Activated CD4-positive, alpha-beta T cell treated with anti-CD3 and anti-CD28 coated beads, Interleukin-2, amount 10 ng/mL, durations not matched to agents 7 days and 5 days (primary cell): ENCODE data around the gene CAPN12. TPM values are rescaled to one million over a fixed set of nuclear protein-coding genes. Genes with fewer than 3 reads are reported as not detected.
"Not testable (repeated sequence)": the region's sequence is repeated elsewhere in the genome, so short reads cannot be mapped to it uniquely, and the experiment has no call there.

Experiments
- CTCF ChIA-PET: fragments of 350-600 bp; sonication (Branson Sonifier 250); formaldehyde crosslinking; loops from one replicate; lab custom pipeline; 2021; ENCODE audit warnings: antibody characterized with exemption; lab: Charles Lee
- POLR2A ChIA-PET: fragments of 350-600 bp; sonication (Branson Sonifier 250); formaldehyde crosslinking; loops from one replicate; lab custom pipeline; 2021; ENCODE audit warnings: antibody characterized with exemption; lab: Charles Lee
- DNase-seq: peaks from one replicate; pipeline ENCODE4 v3.0.0-alpha.2; 2020
- H3K27ac Mint-ChIP-seq: one replicate; pipeline ENCODE4 v1.8.0; 2021; ENCODE audit warnings: mild to moderate bottlenecking, moderate library complexity, mixed read lengths
- H3K27me3 Mint-ChIP-seq: one replicate; pipeline ENCODE4 v1.8.0; 2021; ENCODE audit warnings: mixed read lengths
- H3K36me3 Mint-ChIP-seq: one replicate; pipeline ENCODE4 v1.8.0; 2021; ENCODE audit warnings: low read depth, mixed read lengths
- H3K4me1 Mint-ChIP-seq: one replicate; pipeline ENCODE4 v1.8.0; 2021; ENCODE audit warnings: mixed read lengths
- H3K4me3 Mint-ChIP-seq: one replicate; pipeline ENCODE4 v1.8.0; 2021; ENCODE audit warnings: mild to moderate bottlenecking, moderate library complexity, mixed read lengths
- H3K9me3 Mint-ChIP-seq: one replicate; pipeline ENCODE4 v1.8.0; 2021; ENCODE audit warnings: mixed read lengths
- total RNA-seq, 2 experiments: library from RNA; stranded (reverse); gene quantifications; one replicate each; pipeline ENCODE4 v1.2.3, GENCODE V29; 2021

Gene CAPN12
- total RNA-seq, 2 experiments from 2014 or later, result 3.5 to 3.7 TPM

GRCh38 chr19:38782212-38782611 is 37.9 kb upstream of the CAPN12 start:
- H3K36me3 Mint-ChIP-seq, POLR2A ChIA-PET, DNase-seq, H3K27ac Mint-ChIP-seq, H3K9me3 Mint-ChIP-seq, H3K4me3 Mint-ChIP-seq, H3K4me1 Mint-ChIP-seq: not testable (repeated sequence)
- CTCF ChIA-PET, result interaction anchor here (1.3 to 2.2 kb wide), 3 partner anchors 9 to 34 kb away, joined by 3 to 6 read pairs (median 3); partner anchors contain the start of gene LGALS7
- H3K27me3 Mint-ChIP-seq, result peaks cover 15% of the 10 kb centered on the region

- Mint-ChIP-seq H3K27ac (no peak overlapping the region), H3K36me3 (no peaks in the 10 kb centered on the region), H3K27me3 (peaks cover 15% of the 10 kb centered on the region), H3K4me1 (peaks cover 3% of the 10 kb centered on the region), H3K4me3 (no peak overlapping the region), H3K9me3 (no peaks in the 10 kb centered on the region)
- CTCF ChIA-PET, result interaction anchor here (2.2 kb wide), 1 partner anchor 11 kb away, joined by 6 read pairs; no protein-coding TSS in a partner anchor
- DNase-seq, result no peak
- POLR2A ChIA-PET, result no interaction called here
Measured at GRCh38 chr19:38781058-38781457, 36.8 kb upstream of the CAPN12 start.

GRCh38 chr19:38780443-38780842 is 36.2 kb upstream of the CAPN12 start:
- CTCF ChIA-PET, result no interaction called here
- Mint-ChIP-seq H3K4me3 (no peak overlapping the region), H3K9me3 (no peaks in the 10 kb centered on the region), H3K27me3 (peaks cover 15% of the 10 kb centered on the region), H3K36me3 (no peaks in the 10 kb centered on the region), H3K27ac (no peak overlapping the region), H3K4me1 (peaks cover 3% of the 10 kb centered on the region)
- DNase-seq, result no peak
- POLR2A ChIA-PET, result no interaction called here

GRCh38 chr19:38778733-38779132 is 34.5 kb upstream of the CAPN12 start:
- H3K36me3 Mint-ChIP-seq, result no peaks in the 10 kb centered on the region
- peaks cover 15% of the 10 kb centered on the region for H3K27me3 Mint-ChIP-seq
- DNase-seq, result no peak
- H3K4me1 Mint-ChIP-seq, result peaks cover 1% of the 10 kb centered on the region
- POLR2A ChIA-PET, result no interaction called here
- no peak overlapping the region for H3K4me3 Mint-ChIP-seq
- no peak overlapping the region for H3K27ac Mint-ChIP-seq
- no peaks in the 10 kb centered on the region for H3K9me3 Mint-ChIP-seq
- CTCF ChIA-PET, result interaction anchor here (0.6 kb wide), 1 partner anchor 35 kb away, joined by 4 read pairs; no protein-coding TSS in a partner anchor

GRCh38 chr19:38774181-38774950 is 30.1 kb upstream of the CAPN12 start:
- Mint-ChIP-seq H3K4me3 (no peak overlapping the region), H3K27me3 (peaks cover 5% of the 10 kb centered on the region), H3K4me1 (peaks cover 4% of the 10 kb centered on the region), H3K27ac (no peak overlapping the region), H3K9me3 (no peaks in the 10 kb centered on the region), H3K36me3 (no peaks in the 10 kb centered on the region)
- no peak for DNase-seq
- CTCF ChIA-PET, result no interaction called here
- POLR2A ChIA-PET, result no interaction called here

GRCh38 chr19:38773469-38774177 is 29.3 kb upstream of the CAPN12 start, which contains the start of gene LGALS7:
LGALS7 (minus strand) TSS chr19:38773517; CDS start chr19:38773492, 25 bp downstream.
- Mint-ChIP-seq H3K9me3 (no peaks in the 10 kb centered on the region), H3K36me3 (no peaks in the 10 kb centered on the region), H3K4me1 (peaks cover 7% of the 10 kb centered on the region), H3K27ac (no peak within 1 kb of the TSS), H3K4me3 (no peak within 1 kb of the TSS), H3K27me3 (peaks cover 2% of the 10 kb centered on the region)
- DNase-seq, result no peak
- ChIA-PET CTCF (interaction anchor here (0.7 kb wide), 1 partner anchor 9 kb away, joined by 3 read pairs; no protein-coding TSS in a partner anchor), POLR2A (no interaction called here)

- DNase-seq, H3K4me3 Mint-ChIP-seq, H3K36me3 Mint-ChIP-seq, CTCF ChIA-PET, H3K27ac Mint-ChIP-seq, H3K4me1 Mint-ChIP-seq, POLR2A ChIA-PET, H3K9me3 Mint-ChIP-seq, H3K27me3 Mint-ChIP-seq: not testable (repeated sequence)
Measured at GRCh38 chr19:38771569-38771968, 27.3 kb upstream of the CAPN12 start.

- POLR2A ChIA-PET, CTCF ChIA-PET, H3K9me3 Mint-ChIP-seq, H3K36me3 Mint-ChIP-seq, H3K27ac Mint-ChIP-seq, DNase-seq, H3K4me3 Mint-ChIP-seq, H3K4me1 Mint-ChIP-seq, H3K27me3 Mint-ChIP-seq: not testable (repeated sequence)
Measured at GRCh38 chr19:38770949-38771275, 26.6 kb upstream of the CAPN12 start.

GRCh38 chr19:38770228-38770948 is 26.1 kb upstream of the CAPN12 start:
- POLR2A ChIA-PET, H3K27ac Mint-ChIP-seq, H3K9me3 Mint-ChIP-seq, H3K4me1 Mint-ChIP-seq, DNase-seq, H3K27me3 Mint-ChIP-seq, H3K36me3 Mint-ChIP-seq, H3K4me3 Mint-ChIP-seq: not testable (repeated sequence)
- CTCF ChIA-PET, result interaction anchor here (0.7 to 1.6 kb wide), 22 partner anchors 9 to 153 kb away, joined by 3 to 10 read pairs (median 4); partner anchors contain the start of gene MAP4K1

GRCh38 chr19:38769635-38770211 is 25.4 kb upstream of the CAPN12 start:
- ChIA-PET POLR2A (interaction anchor here (1.2 kb wide), 1 partner anchor 9 kb away, joined by 3 read pairs; no protein-coding TSS in a partner anchor), CTCF (interaction anchor here (0.6 to 1.6 kb wide), 31 partner anchors 8 to 161 kb away, joined by 3 to 10 read pairs (median 3); partner anchors contain the start of genes MAP4K1, MRPS12 and SARS2)
- Mint-ChIP-seq H3K27ac (peak overlapping the region; percentile 84), H3K36me3 (no peaks in the 10 kb centered on the region), H3K9me3 (no peaks in the 10 kb centered on the region), H3K4me1 (peaks cover 9% of the 10 kb centered on the region), H3K4me3 (peak overlapping the region; percentile 57), H3K27me3 (peaks cover 2% of the 10 kb centered on the region)
- DNase-seq, result peak; percentile 91

- ChIA-PET CTCF (no interaction called here), POLR2A (no interaction called here)
- H3K4me3 Mint-ChIP-seq, result no peak overlapping the region
- peaks cover 10% of the 10 kb centered on the region for H3K4me1 Mint-ChIP-seq
- H3K27ac Mint-ChIP-seq, result no peak overlapping the region
- H3K36me3 Mint-ChIP-seq, result no peaks in the 10 kb centered on the region
- DNase-seq, result no peak
- peaks cover 2% of the 10 kb centered on the region for H3K27me3 Mint-ChIP-seq
- H3K9me3 Mint-ChIP-seq, result no peaks in the 10 kb centered on the region
Measured at GRCh38 chr19:38766276-38767047, 22.2 kb upstream of the CAPN12 start.

- Mint-ChIP-seq H3K27ac (no peak overlapping the region), H3K4me3 (no peak overlapping the region), H3K4me1 (peaks cover 11% of the 10 kb centered on the region), H3K27me3 (peaks cover 2% of the 10 kb centered on the region), H3K36me3 (no peaks in the 10 kb centered on the region), H3K9me3 (no peaks in the 10 kb centered on the region)
- no peak for DNase-seq
- POLR2A ChIA-PET, result no interaction called here
- CTCF ChIA-PET, result no interaction called here
Measured at GRCh38 chr19:38765214-38765613, 20.9 kb upstream of the CAPN12 start.
